Measurements from ENCODE around the gene IL15. TPM values are rescaled to one million over a fixed set of nuclear protein-coding genes. Genes with fewer than 3 reads are reported as not detected.

The IL15 gene
- total and polyA plus RNA-seq, 12 donors = 1.4 to 19.6 (median 2.0) TPM

GRCh38 chr4:141656031-141656430 lies 19.6 kb downstream of the IL15 start:
- H3K9me3 ChIP-seq = no peaks in the 10 kb centered on the region
- 96 to 98% methylated on average over 3 of the region's 3 CpGs for WGBS, 2 donors
- H3K27me3 ChIP-seq = no peaks in the 10 kb centered on the region
- ATAC-seq (no peak), DNase-seq (no peak)
- no peak for TF ChIP-seq CTCF (IDR thresholded peaks at IDR 0.05)
- no peaks in the 10 kb centered on the region for H3K36me3 ChIP-seq
- no peak overlapping the region for H3K27ac ChIP-seq
- intact Hi-C loops (cut with DNase I) = no loop called here
- peaks cover 0 to 33% (median 24%) of the 10 kb centered on the region in 9 donors for H3K4me1 ChIP-seq
- H3K4me3 ChIP-seq = no peak overlapping the region

GRCh38 chr4:141657550-141658250 lies 21.3 kb downstream of the IL15 start:
- 78 to 79% methylated on average over 5 of the region's 5 CpGs for WGBS, 2 donors
- DNase-seq (no peak), ATAC-seq (no peak)
- Histone ChIP-seq H3K9me3 (no peaks in the 10 kb centered on the region), H3K4me3 (no peak overlapping the region), H3K4me1 (peaks cover 0 to 23% (median 17%) of the 10 kb centered on the region in 9 donors), H3K27me3 (no peaks in the 10 kb centered on the region), H3K36me3 (no peaks in the 10 kb centered on the region), H3K27ac (peak overlapping the region in 1 of 10 donors; percentile 13)
- no peak for TF ChIP-seq CTCF (IDR thresholded peaks at IDR 0.05)
- intact Hi-C loops (cut with DNase I) = no loop called here

- no peak for DNase-seq
- 93 to 94% methylated on average over 2 of the region's 2 CpGs for WGBS, 2 donors
- Histone ChIP-seq H3K9me3 (no peaks in the 10 kb centered on the region), H3K27ac (peak overlapping the region in 1 of 10 donors; percentile 13), H3K36me3 (no peaks in the 10 kb centered on the region), H3K4me1 (peaks cover 0 to 21% (median 13%) of the 10 kb centered on the region in 9 donors), H3K4me3 (no peak overlapping the region), H3K27me3 (no peaks in the 10 kb centered on the region)
- no peak for TF ChIP-seq CTCF (IDR thresholded peaks at IDR 0.05)
- no peak for ATAC-seq
- intact Hi-C loops (cut with DNase I) = no loop called here
Observed at GRCh38 chr4:141658309-141658708, 21.9 kb downstream of the IL15 start.

GRCh38 chr4:141659539-141659938 lies 23.2 kb downstream of the IL15 start:
- peaks cover 0 to 8% (median 3%) of the 10 kb centered on the region in 9 donors for H3K4me1 ChIP-seq
- ATAC-seq (no peak), DNase-seq (no peak)
- no peak overlapping the region for H3K4me3 ChIP-seq
- no peak for TF ChIP-seq CTCF (IDR thresholded peaks at IDR 0.05)
- no peaks in the 10 kb centered on the region for H3K36me3 ChIP-seq
- no peak overlapping the region for H3K27ac ChIP-seq
- WGBS, 2 donors = 95 to 98% methylated on average over 1 of the region's 1 CpG
- intact Hi-C loops (cut with DNase I) = no loop called here
- no peaks in the 10 kb centered on the region for H3K27me3 ChIP-seq
- no peaks in the 10 kb centered on the region for H3K9me3 ChIP-seq
